ENCODE measurements around the gene CACNA1B. TPM values are rescaled to one million over a fixed set of nuclear protein-coding genes. Genes with fewer than 3 reads are reported as not detected.

CACNA1B gene
- total and polyA plus RNA-seq, 2 donors (not counting 1 experiment from before 2014, with no cell fraction given) = 0.01 to 0.17 TPM

GRCh38 chr9:137919649-137920141, 42.1 kb downstream of the CACNA1B start:
- Histone ChIP-seq H3K27me3 (ENCODE audit: control insufficient read depth, insufficient read depth, low read length) (no peaks in the 10 kb centered on the region), H3K9ac (ENCODE audit: insufficient read depth, low read length) (no peak overlapping the region), H3K36me3 (ENCODE audit: control insufficient read depth, insufficient read depth, low read length) (no peaks in the 10 kb centered on the region), H4K20me1 (ENCODE audit: control insufficient read depth, extremely low read depth, insufficient read depth, low read length) (no peaks in the 10 kb centered on the region), H3K79me2 (ENCODE audit: control insufficient read depth, insufficient read depth, low read length) (no peaks in the 10 kb centered on the region), H3K9me3 (ENCODE audit: control insufficient read depth, insufficient read depth, low read depth, low read length) (no peaks in the 10 kb centered on the region), H2AFZ (ENCODE audit: low read length) (no peak overlapping the region), H3K27ac (ENCODE audit: insufficient read depth, low read length) (no peak overlapping the region), H3K4me1 (ENCODE audit: control insufficient read depth, extremely low read depth, insufficient read depth, low read length) (no peaks in the 10 kb centered on the region), H3K4me2 (ENCODE audit: extremely low read depth, insufficient read depth, low read length) (no peak overlapping the region), H3K4me3 (replicated peaks in 1 of 4; ENCODE audit: control extremely low read depth in 1 of 4, insufficient read depth in 1 of 4, low read depth in 3 of 4, low read length in 4 of 4) (no peak overlapping the region)
- no peak for DNase-seq (ENCODE audit: low read depth in 2 of 2)
- no peak for TF ChIP-seq CTCF (conservative IDR thresholded peaks at IDR 0.05 in 1 of 2, IDR thresholded peaks at IDR 0.05 in 1 of 2; ENCODE audit: low read depth in 1 of 2, low read length in 2 of 2)
- no peak for TF ChIP-seq EZH2 (IDR thresholded peaks at IDR 0.05; ENCODE audit: low read length, missing control alignments)

GRCh38 chr9:137920753-137921152, 43.2 kb downstream of the CACNA1B start:
- Histone ChIP-seq H3K36me3 (ENCODE audit: control insufficient read depth, insufficient read depth, low read length) (no peaks in the 10 kb centered on the region), H3K27ac (ENCODE audit: insufficient read depth, low read length) (no peak overlapping the region), H3K9me3 (ENCODE audit: control insufficient read depth, insufficient read depth, low read depth, low read length) (no peaks in the 10 kb centered on the region), H3K4me1 (ENCODE audit: control insufficient read depth, extremely low read depth, insufficient read depth, low read length) (no peaks in the 10 kb centered on the region), H3K4me2 (ENCODE audit: extremely low read depth, insufficient read depth, low read length) (no peak overlapping the region), H2AFZ (ENCODE audit: low read length) (no peak overlapping the region), H3K27me3 (ENCODE audit: control insufficient read depth, insufficient read depth, low read length) (no peaks in the 10 kb centered on the region), H3K4me3 (replicated peaks in 1 of 4; ENCODE audit: control extremely low read depth in 1 of 4, insufficient read depth in 1 of 4, low read depth in 3 of 4, low read length in 4 of 4) (no peak overlapping the region), H4K20me1 (ENCODE audit: control insufficient read depth, extremely low read depth, insufficient read depth, low read length) (no peaks in the 10 kb centered on the region), H3K9ac (ENCODE audit: insufficient read depth, low read length) (no peak overlapping the region), H3K79me2 (ENCODE audit: control insufficient read depth, insufficient read depth, low read length) (no peaks in the 10 kb centered on the region)
- TF ChIP-seq EZH2 (IDR thresholded peaks at IDR 0.05; ENCODE audit: low read length, missing control alignments) = no peak
- no peak for TF ChIP-seq CTCF (conservative IDR thresholded peaks at IDR 0.05 in 1 of 2, IDR thresholded peaks at IDR 0.05 in 1 of 2; ENCODE audit: low read depth in 1 of 2, low read length in 2 of 2)
- no peak for DNase-seq (ENCODE audit: low read depth in 2 of 2)

GRCh38 chr9:137924169-137924568, 46.6 kb downstream of the CACNA1B start:
- Histone ChIP-seq H2AFZ (ENCODE audit: low read length) (no peak overlapping the region), H3K79me2 (ENCODE audit: control insufficient read depth, insufficient read depth, low read length) (no peaks in the 10 kb centered on the region), H3K27ac (ENCODE audit: insufficient read depth, low read length) (no peak overlapping the region), H4K20me1 (ENCODE audit: control insufficient read depth, extremely low read depth, insufficient read depth, low read length) (no peaks in the 10 kb centered on the region), H3K4me3 (replicated peaks in 1 of 4; ENCODE audit: control extremely low read depth in 1 of 4, insufficient read depth in 1 of 4, low read depth in 3 of 4, low read length in 4 of 4) (no peak overlapping the region), H3K9me3 (ENCODE audit: control insufficient read depth, insufficient read depth, low read depth, low read length) (no peaks in the 10 kb centered on the region), H3K9ac (ENCODE audit: insufficient read depth, low read length) (no peak overlapping the region), H3K4me2 (ENCODE audit: extremely low read depth, insufficient read depth, low read length) (no peak overlapping the region), H3K27me3 (ENCODE audit: control insufficient read depth, insufficient read depth, low read length) (no peaks in the 10 kb centered on the region), H3K36me3 (ENCODE audit: control insufficient read depth, insufficient read depth, low read length) (no peaks in the 10 kb centered on the region), H3K4me1 (ENCODE audit: control insufficient read depth, extremely low read depth, insufficient read depth, low read length) (no peaks in the 10 kb centered on the region)
- TF ChIP-seq EZH2 (IDR thresholded peaks at IDR 0.05; ENCODE audit: low read length, missing control alignments) (no peak), CTCF (conservative IDR thresholded peaks at IDR 0.05 in 1 of 2, IDR thresholded peaks at IDR 0.05 in 1 of 2; ENCODE audit: low read depth in 1 of 2, low read length in 2 of 2) (no peak)
- no peak for DNase-seq (ENCODE audit: low read depth in 2 of 2)

Data from fibroblast of lung (primary cell).